Progenitor cell of endocrine pancreas (in vitro differentiated cells): Measurements from ENCODE around the gene PRR16. TPM values are rescaled to one million over a fixed set of nuclear protein-coding genes. Genes with fewer than 3 reads are reported as not detected.

ENCODE experiments used
- DNase-seq: peaks from one replicate; pipeline ENCODE4 v3.0.0; 2021; ENCODE audit warnings: low spot score; ENCODE audit not compliant: unreplicated experiment
- H3K27ac Mint-ChIP-seq: 2 replicates; pipeline ENCODE4 v1.8.0; 2021; ENCODE audit warnings: mild to moderate bottlenecking, moderate library complexity, mixed read lengths
- H3K27me3 Mint-ChIP-seq: 2 replicates; pipeline ENCODE4 v1.8.0; 2021; ENCODE audit warnings: mixed read lengths
- H3K36me3 Mint-ChIP-seq: 2 replicates; pipeline ENCODE4 v1.8.0; 2022; ENCODE audit warnings: mixed read lengths; ENCODE audit not compliant: insufficient read depth
- H3K4me1 Mint-ChIP-seq: 2 replicates; pipeline ENCODE4 v1.8.0; 2021; ENCODE audit warnings: low read depth, mixed read lengths
- H3K4me3 Mint-ChIP-seq: 2 replicates; pipeline ENCODE4 v1.8.0; 2021; ENCODE audit warnings: low read depth, mild to moderate bottlenecking, moderate library complexity, mixed read lengths
- H3K9me3 Mint-ChIP-seq: 2 replicates; pipeline ENCODE4 v1.8.0; 2021; ENCODE audit warnings: low read depth, mixed read lengths
- total RNA-seq: library from RNA; stranded (reverse); gene quantifications from 2 replicates; pipeline ENCODE4 v1.2.1, GENCODE V29; 2021
- TF ChIP-seq, protein P1 (sequence below): fragments of 200-600 bp; sonication (generic); IDR thresholded peaks from one replicate; pipeline ENCODE4 v1.5.0; 2021; ENCODE audit warnings: antibody characterized with exemption, mild to moderate bottlenecking; ENCODE audit not compliant: unreplicated experiment

Gene PRR16
- total RNA-seq, 1 donor from 2014 or later: not detected

DNA sequence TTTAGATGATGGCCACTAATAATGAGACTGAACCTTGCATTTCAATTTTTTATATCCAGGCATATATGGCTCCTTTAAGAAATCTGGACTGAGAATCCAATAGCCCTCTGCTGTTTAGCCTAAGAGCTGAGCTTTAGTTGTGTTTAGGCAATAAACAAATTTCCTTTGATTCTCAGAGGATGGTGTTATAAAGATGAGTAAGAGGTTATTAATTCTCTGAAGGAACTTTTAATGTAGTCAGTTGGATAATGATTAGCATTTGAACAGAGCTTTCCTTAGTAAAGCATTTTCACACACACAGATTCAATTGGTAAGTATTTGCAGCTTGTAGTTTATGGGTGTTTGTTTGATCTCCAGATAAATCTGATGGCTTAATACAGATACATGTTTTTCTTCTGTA is 149.6 kb downstream of the PRR16 start:
- no peaks in the 10 kb centered on the region for H3K4me1 Mint-ChIP-seq
- H3K36me3 Mint-ChIP-seq: no peaks in the 10 kb centered on the region
- H3K27ac Mint-ChIP-seq: no peak overlapping the region
- TF ChIP-seq, protein P1, sequence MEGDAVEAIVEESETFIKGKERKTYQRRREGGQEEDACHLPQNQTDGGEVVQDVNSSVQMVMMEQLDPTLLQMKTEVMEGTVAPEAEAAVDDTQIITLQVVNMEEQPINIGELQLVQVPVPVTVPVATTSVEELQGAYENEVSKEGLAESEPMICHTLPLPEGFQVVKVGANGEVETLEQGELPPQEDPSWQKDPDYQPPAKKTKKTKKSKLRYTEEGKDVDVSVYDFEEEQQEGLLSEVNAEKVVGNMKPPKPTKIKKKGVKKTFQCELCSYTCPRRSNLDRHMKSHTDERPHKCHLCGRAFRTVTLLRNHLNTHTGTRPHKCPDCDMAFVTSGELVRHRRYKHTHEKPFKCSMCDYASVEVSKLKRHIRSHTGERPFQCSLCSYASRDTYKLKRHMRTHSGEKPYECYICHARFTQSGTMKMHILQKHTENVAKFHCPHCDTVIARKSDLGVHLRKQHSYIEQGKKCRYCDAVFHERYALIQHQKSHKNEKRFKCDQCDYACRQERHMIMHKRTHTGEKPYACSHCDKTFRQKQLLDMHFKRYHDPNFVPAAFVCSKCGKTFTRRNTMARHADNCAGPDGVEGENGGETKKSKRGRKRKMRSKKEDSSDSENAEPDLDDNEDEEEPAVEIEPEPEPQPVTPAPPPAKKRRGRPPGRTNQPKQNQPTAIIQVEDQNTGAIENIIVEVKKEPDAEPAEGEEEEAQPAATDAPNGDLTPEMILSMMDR: no peak
- no peak for DNase-seq
- H3K27me3 Mint-ChIP-seq: peaks cover 6% of the 10 kb centered on the region
- no peak overlapping the region for H3K4me3 Mint-ChIP-seq
- H3K9me3 Mint-ChIP-seq: peaks cover 4% of the 10 kb centered on the region

DNA sequence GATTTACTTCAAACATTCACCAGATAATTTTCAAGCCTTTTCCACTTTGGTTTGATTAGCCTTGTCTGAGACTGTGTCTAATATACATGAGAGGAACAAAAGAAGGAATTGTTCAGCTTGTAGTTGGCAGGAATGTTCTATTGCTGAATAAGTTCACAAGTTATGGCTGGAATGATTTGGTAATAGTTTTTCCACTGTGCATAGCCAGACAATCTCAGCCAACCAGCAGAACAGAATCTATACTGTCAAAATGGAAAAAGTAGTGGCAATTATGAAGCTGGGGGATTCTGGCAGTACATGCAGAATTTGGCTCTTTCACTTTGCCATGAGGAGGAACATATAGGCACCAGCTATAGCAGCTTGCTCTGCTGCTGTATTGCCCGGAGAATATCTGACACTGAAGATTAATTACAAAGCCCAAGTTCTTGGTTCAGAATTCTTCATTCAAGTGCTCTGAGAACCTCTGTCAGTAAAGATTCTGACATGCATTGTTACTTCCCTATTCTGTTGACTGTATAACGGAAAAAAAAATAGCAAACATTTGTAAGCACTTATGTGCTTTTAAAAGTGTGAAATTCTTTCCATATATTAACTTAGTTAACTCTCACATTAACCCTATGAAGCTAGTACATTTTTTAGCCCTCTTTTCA is 150.6 kb downstream of the PRR16 start:
- no peak for DNase-seq
- Mint-ChIP-seq H3K4me3 (no peak overlapping the region), H3K4me1 (no peaks in the 10 kb centered on the region), H3K27ac (no peak overlapping the region), H3K36me3 (no peaks in the 10 kb centered on the region), H3K9me3 (peaks cover 4% of the 10 kb centered on the region), H3K27me3 (peaks cover 6% of the 10 kb centered on the region)
- TF ChIP-seq, protein P1: no peak

DNA sequence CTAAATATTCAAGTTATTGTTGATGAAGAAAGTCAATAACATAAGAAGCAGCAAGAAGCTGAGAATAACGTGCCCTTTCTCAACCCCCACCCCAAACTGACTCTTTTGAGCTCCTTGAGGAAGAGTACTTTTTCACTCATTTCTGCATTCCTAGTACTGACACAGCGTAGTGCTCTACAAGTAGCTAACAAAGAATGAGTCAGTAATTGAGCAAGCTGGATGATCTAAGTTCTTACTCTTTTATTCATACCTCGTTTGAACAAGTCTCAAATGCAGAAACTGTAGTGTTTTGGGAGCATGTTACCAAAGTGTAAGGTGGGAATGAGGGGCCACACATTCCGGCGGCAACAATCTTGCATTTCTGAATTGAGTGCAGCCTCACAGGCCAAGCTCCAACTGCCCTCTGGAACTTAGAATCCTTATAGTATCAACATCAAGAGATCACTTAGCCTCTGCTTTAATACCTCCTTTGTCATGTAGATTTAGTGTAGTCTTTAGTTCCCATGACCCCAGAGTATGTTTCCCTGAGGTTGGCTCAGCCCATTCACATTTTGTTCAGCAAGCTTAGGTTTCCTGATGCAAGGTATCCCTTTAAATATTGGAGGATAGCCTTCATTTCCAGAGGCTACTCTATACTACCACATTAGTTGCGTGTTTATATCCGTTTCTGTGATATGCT is 152.0 kb downstream of the PRR16 start:
- TF ChIP-seq, protein P1: no peak

DNA sequence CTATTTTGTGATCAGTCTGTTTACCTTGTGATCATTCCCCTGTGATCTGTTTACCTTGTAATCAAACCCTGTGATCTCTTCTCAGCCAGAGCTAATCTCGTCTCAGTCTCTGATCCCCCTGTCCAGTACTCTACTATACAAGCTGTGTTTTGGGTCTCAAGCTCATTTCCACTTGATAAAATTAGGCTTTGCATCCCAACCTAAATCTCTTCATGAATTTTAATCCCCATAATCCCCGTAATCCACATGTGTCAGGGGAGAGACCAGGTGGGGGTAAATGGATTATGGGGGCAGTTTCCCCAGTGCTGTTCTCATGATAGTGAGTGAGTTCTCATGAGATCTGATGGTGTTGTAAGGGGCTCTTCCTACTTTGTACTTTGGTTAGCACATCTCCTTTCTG is 157.2 kb downstream of the PRR16 start:
- peaks cover 13% of the 10 kb centered on the region for H3K27me3 Mint-ChIP-seq
- no peak overlapping the region for H3K27ac Mint-ChIP-seq
- DNase-seq: no peak
- TF ChIP-seq, protein P1: no peak
- H3K36me3 Mint-ChIP-seq: no peaks in the 10 kb centered on the region
- H3K4me1 Mint-ChIP-seq: peaks cover 1% of the 10 kb centered on the region
- no peak overlapping the region for H3K4me3 Mint-ChIP-seq
- no peaks in the 10 kb centered on the region for H3K9me3 Mint-ChIP-seq

More for the DNA sequence above, 152.0 kb downstream of the PRR16 start:
- H3K36me3 Mint-ChIP-seq: no peaks in the 10 kb centered on the region
- no peaks in the 10 kb centered on the region for H3K9me3 Mint-ChIP-seq
- peaks cover 1% of the 10 kb centered on the region for H3K4me1 Mint-ChIP-seq
- peaks cover 8% of the 10 kb centered on the region for H3K27me3 Mint-ChIP-seq
- no peak overlapping the region for H3K4me3 Mint-ChIP-seq
- no peak for DNase-seq
- no peak overlapping the region for H3K27ac Mint-ChIP-seq

DNA sequence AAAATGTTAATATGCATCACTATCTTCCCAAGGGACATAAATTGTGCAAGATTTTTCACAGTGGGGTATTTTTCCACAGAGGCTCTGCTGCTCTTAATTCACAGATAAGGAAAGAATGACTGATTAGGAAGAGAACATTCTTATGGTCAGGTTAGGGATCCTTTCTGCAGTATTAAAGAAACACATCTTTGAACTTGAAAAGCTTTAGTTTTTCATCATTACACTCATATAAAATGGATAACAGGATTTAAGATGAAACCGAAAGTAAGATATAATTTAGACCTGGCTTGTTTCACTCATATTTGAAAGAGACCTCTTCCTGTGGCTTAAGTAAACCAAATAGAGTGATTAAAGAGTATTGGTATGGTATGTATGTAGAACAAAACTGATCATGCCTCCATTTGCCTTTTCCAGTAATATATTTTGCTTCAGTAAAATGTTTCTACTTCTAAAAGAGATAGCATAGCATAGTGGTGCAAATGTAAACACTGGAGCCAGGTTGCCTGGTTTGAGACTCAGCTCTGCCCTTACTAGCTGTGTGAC is 160.0 kb downstream of the PRR16 start:
- TF ChIP-seq, protein P1: no peak
- H3K27ac Mint-ChIP-seq: no peak overlapping the region
- H3K4me1 Mint-ChIP-seq: peaks cover 1% of the 10 kb centered on the region
- H3K36me3 Mint-ChIP-seq: no peaks in the 10 kb centered on the region
- H3K4me3 Mint-ChIP-seq: no peak overlapping the region
- no peak for DNase-seq
- H3K27me3 Mint-ChIP-seq: peaks cover 13% of the 10 kb centered on the region
- no peaks in the 10 kb centered on the region for H3K9me3 Mint-ChIP-seq
